Breast epithelium (tissue), 4 donors: Measurements from ENCODE around the gene ZNF22. TPM values are rescaled to one million over a fixed set of nuclear protein-coding genes. Genes with fewer than 3 reads are reported as not detected.

Experiments used
- DNase-seq, 2 donors: peaks; one replicate each; pipeline ENCODE4 v3.0.0-alpha.2; 2019; ENCODE audit warnings: low spot score in 2 of 2
- H3K27ac ChIP-seq, 2 donors: fragments of 200-600 bp; sonication (generic) in 1 of 2; one replicate each; pipeline ENCODE4 v1.5.1; 2016 to 2019; ENCODE audit warnings: mild to moderate bottlenecking in 1 of 2
- H3K27me3 ChIP-seq, 2 donors: fragments of 200-600 bp; sonication (generic) in 1 of 2; one replicate each; pipeline versions ENCODE4 v1.5.1 to v1.6.0; 2017 to 2019; ENCODE audit warnings: control low read depth in 1 of 2, mild to moderate bottlenecking in 1 of 2
- H3K36me3 ChIP-seq: fragments of 200-600 bp; one replicate; pipeline ENCODE4 v1.5.1; 2019
- H3K4me1 ChIP-seq, 2 donors: fragments of 200-600 bp; sonication (generic); one replicate each; pipeline ENCODE4 v1.5.1; 2016 to 2019; ENCODE audit warnings: control low read depth in 1 of 2
- H3K4me3 ChIP-seq, 3 donors: fragments of 200-600 bp; sonication (generic); 1 replicate in 2 of 3; 2 replicates in 1 of 3; pipeline ENCODE4 v1.5.1; 2016 to 2019; ENCODE audit warnings: mild to moderate bottlenecking in 3 of 3, moderate library complexity in 2 of 3
- H3K9me3 ChIP-seq, 2 donors: fragments of 200-600 bp; sonication (generic) in 1 of 2; one replicate each; pipeline ENCODE4 v1.5.1; 2016 to 2019; ENCODE audit warnings: control low read depth in 1 of 2
- POLR2A ChIP-seq: fragments of 450-650 bp; IDR thresholded peaks from one replicate; pipeline ENCODE4 v1.6.1; 2016; ENCODE audit warnings: antibody characterized with exemption, mild to moderate bottlenecking, moderate library complexity
- POLR2AphosphoS5 ChIP-seq, 3 donors: sonication (generic); formaldehyde crosslinking; IDR thresholded peaks; one replicate each; pipeline ENCODE4 v1.6.1; 2017; ENCODE audit warnings: antibody characterized with exemption in 3 of 3
- intact Hi-C: fragments of 100-400 bp; cut with DNase I; formaldehyde crosslinking; loops from one replicate; pipeline ENCODE4 v1.15.1; 2023; ENCODE audit warnings: low total_unique reads
- total RNA-seq, 3 donors: library from RNA; depleted of rRNA; stranded (reverse); fragments of >200 nt; gene quantifications; one replicate each; pipeline ENCODE4 v1.1.0, GENCODE V29; 2016
- TF ChIP-seq, protein P1 (sequence below), 3 donors: fragments of 450-650 bp; IDR thresholded peaks; one replicate each; pipeline ENCODE4 v1.5.1; 2016 to 2017; ENCODE audit warnings: antibody characterized with exemption in 3 of 3, mild to moderate bottlenecking in 3 of 3, moderate library complexity in 3 of 3

The ZNF22 gene
- total RNA-seq, 3 donors from 2014 or later: 32.0 to 54.1 (median 34.2) TPM

DNA sequence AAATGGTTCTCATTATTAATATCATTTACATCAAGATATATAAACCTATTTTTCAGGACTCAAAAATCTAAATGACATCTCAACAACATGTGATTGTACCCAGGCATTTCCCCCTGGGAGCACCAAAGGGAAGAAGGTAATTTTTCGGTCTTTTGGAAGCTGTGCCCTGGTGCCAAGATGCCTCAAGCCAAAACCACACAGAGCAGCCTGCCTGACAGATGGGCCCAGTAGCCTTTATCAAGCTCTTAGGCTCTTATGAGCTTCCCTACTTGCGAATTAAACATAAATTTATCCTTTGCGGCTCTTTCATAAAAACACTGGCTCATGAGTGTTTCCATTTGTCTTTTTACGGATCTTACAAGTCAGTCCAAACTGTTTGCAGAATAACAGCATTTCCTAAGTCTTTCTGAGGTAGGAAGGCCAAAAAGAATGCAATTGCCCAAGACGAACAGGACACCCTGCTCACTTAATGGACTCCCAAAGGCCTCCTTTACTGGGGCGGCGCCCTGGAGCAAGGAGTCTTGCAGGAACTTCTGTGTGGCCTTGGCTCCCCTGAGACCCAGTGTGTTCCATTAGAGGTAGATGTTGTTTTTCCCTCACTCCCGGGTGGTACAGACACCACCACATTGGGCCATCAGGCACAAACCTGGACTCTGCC lies 45.2 kb upstream of the ZNF22 start:
- no peak for DNase-seq
- intact Hi-C loops: no loop called here
- Histone ChIP-seq H3K27me3 (no peaks in the 10 kb centered on the region), H3K9me3 (no peaks in the 10 kb centered on the region), H3K36me3 (no peaks in the 10 kb centered on the region), H3K27ac (peak overlapping the region; percentile 60 to 82), H3K4me1 (no peaks in the 10 kb centered on the region), H3K4me3 (no peak overlapping the region)
- peak in 1 of 3 donors; percentile 62 for TF ChIP-seq POLR2AphosphoS5 (IDR thresholded peaks at IDR 0.05)
- TF ChIP-seq POLR2A: no peak

DNA sequence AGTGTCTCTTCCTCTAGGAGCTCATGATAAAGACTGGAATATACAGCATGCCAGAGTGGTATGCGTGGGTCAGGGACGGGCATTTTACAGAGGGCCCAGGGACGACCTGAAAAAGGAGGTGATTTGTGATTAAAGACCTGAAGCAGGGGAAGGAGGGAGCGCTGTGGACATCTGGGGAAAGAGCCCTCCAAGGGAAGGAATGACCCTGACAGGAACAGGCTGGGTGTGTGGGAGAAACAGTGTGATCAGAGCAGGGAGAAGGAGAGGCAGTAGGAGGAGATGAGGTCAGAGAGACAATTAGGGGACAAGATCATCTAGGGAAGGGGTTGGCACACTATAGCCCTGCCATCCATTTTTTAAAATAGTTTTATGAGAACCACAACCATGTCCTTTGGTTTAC lies 44.5 kb upstream of the ZNF22 start:
- H3K27me3 ChIP-seq: no peaks in the 10 kb centered on the region
- H3K4me3 ChIP-seq: no peak overlapping the region
- TF ChIP-seq, protein P1, sequence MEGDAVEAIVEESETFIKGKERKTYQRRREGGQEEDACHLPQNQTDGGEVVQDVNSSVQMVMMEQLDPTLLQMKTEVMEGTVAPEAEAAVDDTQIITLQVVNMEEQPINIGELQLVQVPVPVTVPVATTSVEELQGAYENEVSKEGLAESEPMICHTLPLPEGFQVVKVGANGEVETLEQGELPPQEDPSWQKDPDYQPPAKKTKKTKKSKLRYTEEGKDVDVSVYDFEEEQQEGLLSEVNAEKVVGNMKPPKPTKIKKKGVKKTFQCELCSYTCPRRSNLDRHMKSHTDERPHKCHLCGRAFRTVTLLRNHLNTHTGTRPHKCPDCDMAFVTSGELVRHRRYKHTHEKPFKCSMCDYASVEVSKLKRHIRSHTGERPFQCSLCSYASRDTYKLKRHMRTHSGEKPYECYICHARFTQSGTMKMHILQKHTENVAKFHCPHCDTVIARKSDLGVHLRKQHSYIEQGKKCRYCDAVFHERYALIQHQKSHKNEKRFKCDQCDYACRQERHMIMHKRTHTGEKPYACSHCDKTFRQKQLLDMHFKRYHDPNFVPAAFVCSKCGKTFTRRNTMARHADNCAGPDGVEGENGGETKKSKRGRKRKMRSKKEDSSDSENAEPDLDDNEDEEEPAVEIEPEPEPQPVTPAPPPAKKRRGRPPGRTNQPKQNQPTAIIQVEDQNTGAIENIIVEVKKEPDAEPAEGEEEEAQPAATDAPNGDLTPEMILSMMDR (IDR thresholded peaks at IDR 0.05): no peak
- TF ChIP-seq POLR2AphosphoS5 (IDR thresholded peaks at IDR 0.05): no peak
- TF ChIP-seq POLR2A: no peak
- no peaks in the 10 kb centered on the region for H3K9me3 ChIP-seq
- H3K36me3 ChIP-seq: no peaks in the 10 kb centered on the region
- no peak for DNase-seq
- H3K4me1 ChIP-seq: no peaks in the 10 kb centered on the region
- peak overlapping the region; percentile 60 to 82 for H3K27ac ChIP-seq
- intact Hi-C loops: no loop called here

DNA sequence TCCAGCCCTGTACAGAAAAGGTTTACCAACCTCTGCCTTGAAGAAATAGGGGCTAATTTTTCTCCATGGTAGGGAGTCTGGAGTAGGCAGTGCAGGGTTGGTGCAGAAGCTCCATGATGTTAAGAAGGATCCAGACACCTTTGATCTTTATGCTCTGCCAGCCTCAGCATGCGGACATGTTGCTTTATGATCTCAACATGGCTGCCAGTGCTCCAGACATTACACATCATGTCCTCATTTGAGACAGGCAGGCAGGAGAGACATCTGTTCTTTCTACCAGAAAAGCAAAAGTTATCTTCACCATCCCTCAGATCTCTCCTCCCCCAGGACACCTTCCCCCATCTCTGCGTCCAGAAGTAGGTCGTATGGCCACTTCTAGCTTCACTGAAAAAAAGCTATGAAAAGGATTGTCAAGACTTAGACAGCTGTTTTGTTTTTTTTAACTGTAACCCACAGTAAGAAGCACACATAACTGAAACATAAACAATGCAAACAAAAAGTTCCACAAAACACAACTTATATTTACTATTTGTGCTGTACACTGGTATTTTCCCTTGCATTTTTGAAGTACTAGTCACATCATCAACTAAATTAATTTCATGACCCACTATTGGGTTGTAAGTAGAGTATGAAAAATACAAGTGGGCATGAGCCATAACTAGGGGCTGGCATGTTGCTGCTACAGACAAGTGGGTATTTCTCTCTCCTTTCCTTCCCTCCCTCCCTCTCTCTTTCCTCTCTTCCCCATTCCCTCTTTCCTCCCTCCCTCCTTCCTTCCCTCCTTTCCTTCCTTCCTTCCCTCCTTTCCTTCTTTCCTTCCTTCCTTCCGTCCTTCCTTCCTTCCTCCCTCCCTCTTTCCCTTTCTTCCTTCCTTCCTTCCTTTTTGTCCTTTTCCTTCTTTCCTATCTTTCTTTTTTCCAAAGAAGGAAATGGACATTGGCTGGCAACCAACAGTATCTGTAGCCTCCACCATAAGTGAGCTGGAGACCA lies 43.7 kb upstream of the ZNF22 start:
- peak overlapping the region; percentile 60 to 82 for H3K27ac ChIP-seq
- intact Hi-C loops: no loop called here
- H3K36me3 ChIP-seq: no peaks in the 10 kb centered on the region
- H3K27me3 ChIP-seq: no peaks in the 10 kb centered on the region
- no peaks in the 10 kb centered on the region for H3K4me1 ChIP-seq
- H3K4me3 ChIP-seq: no peak overlapping the region
- TF ChIP-seq, protein P1 (IDR thresholded peaks at IDR 0.05): no peak
- TF ChIP-seq POLR2A (no peak), POLR2AphosphoS5 (IDR thresholded peaks at IDR 0.05) (no peak)
- H3K9me3 ChIP-seq: no peaks in the 10 kb centered on the region
- no peak for DNase-seq

DNA sequence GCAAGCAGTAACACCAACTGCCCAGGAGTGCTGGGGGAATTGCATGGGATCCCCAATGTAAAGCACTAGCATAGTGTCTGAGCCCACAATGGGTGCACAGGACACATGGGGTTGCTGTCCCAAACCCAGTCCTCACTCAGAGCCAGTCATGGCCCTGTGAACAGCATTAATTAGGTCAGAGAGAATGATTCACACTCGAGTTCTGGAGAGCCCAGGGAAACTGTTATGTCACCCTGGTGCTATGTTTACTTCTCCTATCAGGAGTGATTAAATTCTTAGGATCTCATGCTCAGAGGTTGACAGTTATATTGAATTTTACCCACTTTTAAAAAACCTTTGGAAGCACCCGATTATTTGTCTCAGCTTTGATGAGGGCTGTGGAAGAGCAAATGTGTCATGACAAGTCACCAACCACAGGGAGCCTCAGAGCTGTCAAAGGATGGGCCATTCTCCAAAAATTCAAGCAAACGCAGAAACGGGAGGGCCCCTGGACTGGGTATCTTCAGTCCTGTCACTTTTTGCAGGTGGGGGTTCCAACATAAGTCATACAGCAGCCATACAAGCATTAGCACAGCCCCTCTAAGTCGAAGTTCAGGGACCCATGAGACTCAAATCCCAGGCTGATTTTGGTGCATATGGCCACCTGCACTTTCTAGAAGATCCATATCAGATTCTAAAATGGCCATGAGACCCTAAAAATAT lies 42.4 kb upstream of the ZNF22 start:
- DNase-seq: no peak
- H3K27ac ChIP-seq: peak overlapping the region; percentile 74 to 87
- intact Hi-C loops: no loop called here

DNA sequence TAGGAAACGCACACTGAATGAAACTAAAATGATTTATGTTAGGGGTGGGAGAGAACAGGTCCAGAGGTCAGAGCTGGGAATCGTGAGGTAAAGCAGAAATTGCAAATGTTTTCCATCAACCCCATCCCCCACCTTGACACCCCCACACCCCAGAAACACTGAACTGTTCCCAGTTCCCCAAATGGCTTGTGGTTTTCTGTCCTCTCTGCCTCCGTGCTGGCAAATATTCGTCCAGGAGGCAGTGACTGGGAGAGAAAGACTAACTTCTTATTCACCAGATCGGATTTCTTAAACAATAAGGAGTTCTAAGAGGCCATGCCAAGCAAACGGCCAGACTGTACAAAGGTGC lies 41.9 kb upstream of the ZNF22 start:
- Histone ChIP-seq H3K27ac (peak overlapping the region; percentile 74 to 87), H3K36me3 (no peaks in the 10 kb centered on the region), H3K27me3 (no peaks in the 10 kb centered on the region), H3K4me1 (peaks cover under 1 to 10% of the 10 kb centered on the region in 2 donors), H3K4me3 (peak overlapping the region; percentile 62 to 85 (median 68)), H3K9me3 (no peaks in the 10 kb centered on the region)
- no peak for TF ChIP-seq POLR2AphosphoS5 (IDR thresholded peaks at IDR 0.05)
- no peak for TF ChIP-seq POLR2A
- TF ChIP-seq, protein P1 (IDR thresholded peaks at IDR 0.05): no peak
- no peak for DNase-seq
- intact Hi-C loops: no loop called here

More for the DNA sequence above, 42.4 kb upstream of the ZNF22 start:
- Histone ChIP-seq H3K9me3 (no peaks in the 10 kb centered on the region), H3K27me3 (no peaks in the 10 kb centered on the region), H3K36me3 (no peaks in the 10 kb centered on the region), H3K4me1 (peaks cover 0 to 6% of the 10 kb centered on the region in 2 donors), H3K4me3 (peak overlapping the region; percentile 62 to 85 (median 68))
- TF ChIP-seq, protein P1 (IDR thresholded peaks at IDR 0.05): no peak
- no peak for TF ChIP-seq POLR2AphosphoS5 (IDR thresholded peaks at IDR 0.05)
- TF ChIP-seq POLR2A: no peak
